VCaP (cell line): ENCODE measurements around the gene APEX2.

Source experiments
- H3K27ac ChIP-seq: fragments of 450-650 bp; 2 replicates; pipeline ENCODE4 v1.5.1; 2017
- TF ChIP-seq, protein P1 (sequence below): fragments of 450-650 bp; conservative IDR thresholded peaks from 2 replicates; pipeline ENCODE4 v1.5.1; 2017; ENCODE audit warnings: mild to moderate bottlenecking, moderate library complexity

APEX2 gene

GRCh38 chrX:54999717-55000598, at the start of gene APEX2:
Gene APEX2, plus strand, starts transcription at chrX:55000363. Its CDS starts 60 bp downstream, at chrX:55000423.
- TF ChIP-seq, protein P1, sequence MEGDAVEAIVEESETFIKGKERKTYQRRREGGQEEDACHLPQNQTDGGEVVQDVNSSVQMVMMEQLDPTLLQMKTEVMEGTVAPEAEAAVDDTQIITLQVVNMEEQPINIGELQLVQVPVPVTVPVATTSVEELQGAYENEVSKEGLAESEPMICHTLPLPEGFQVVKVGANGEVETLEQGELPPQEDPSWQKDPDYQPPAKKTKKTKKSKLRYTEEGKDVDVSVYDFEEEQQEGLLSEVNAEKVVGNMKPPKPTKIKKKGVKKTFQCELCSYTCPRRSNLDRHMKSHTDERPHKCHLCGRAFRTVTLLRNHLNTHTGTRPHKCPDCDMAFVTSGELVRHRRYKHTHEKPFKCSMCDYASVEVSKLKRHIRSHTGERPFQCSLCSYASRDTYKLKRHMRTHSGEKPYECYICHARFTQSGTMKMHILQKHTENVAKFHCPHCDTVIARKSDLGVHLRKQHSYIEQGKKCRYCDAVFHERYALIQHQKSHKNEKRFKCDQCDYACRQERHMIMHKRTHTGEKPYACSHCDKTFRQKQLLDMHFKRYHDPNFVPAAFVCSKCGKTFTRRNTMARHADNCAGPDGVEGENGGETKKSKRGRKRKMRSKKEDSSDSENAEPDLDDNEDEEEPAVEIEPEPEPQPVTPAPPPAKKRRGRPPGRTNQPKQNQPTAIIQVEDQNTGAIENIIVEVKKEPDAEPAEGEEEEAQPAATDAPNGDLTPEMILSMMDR: no peak
- peak within 1 kb of the TSS; percentile 76 for H3K27ac ChIP-seq

- TF ChIP-seq, protein P1: peak; percentile 26; the same call in 1 of the 2 replicates
- H3K27ac ChIP-seq: peak overlapping the region; percentile 66
Observed at GRCh38 chrX:54950730-54951375, 49.3 kb upstream of the APEX2 start.

GRCh38 chrX:54961750-54962149, 38.4 kb upstream of the APEX2 start:
- TF ChIP-seq, protein P1: no peak

GRCh38 chrX:54964766-54965497, 35.2 kb upstream of the APEX2 start:
- no peak overlapping the region for H3K27ac ChIP-seq
- TF ChIP-seq, protein P1: no peak

More at GRCh38 chrX:54961750-54962149, 38.4 kb upstream of the APEX2 start:
- H3K27ac ChIP-seq: no peak overlapping the region

GRCh38 chrX:54977387-54977786, 22.8 kb upstream of the APEX2 start:
- TF ChIP-seq, protein P1: no peak

DNA sequence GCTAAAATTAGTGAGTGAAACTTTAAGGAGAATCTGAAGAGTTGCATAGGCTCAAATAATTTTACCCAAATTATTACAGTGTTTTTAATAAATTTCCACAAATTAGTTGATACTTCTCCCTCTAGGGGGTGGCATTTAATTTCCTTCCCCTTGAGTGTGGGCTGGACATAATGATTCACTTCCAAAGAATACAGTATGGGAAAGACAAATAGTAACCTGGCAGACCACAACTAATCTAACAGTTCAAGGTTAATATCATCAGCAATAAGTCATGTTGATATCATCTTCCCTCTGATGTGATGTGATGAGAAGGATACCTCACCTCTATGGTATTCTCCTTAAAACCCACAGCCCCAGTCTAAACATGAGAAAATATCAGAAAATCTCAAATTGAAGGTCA, 21.7 kb upstream of the APEX2 start:
- H3K27ac ChIP-seq: no peak overlapping the region
- TF ChIP-seq, protein P1: no peak

More at GRCh38 chrX:54977387-54977786, 22.8 kb upstream of the APEX2 start:
- no peak overlapping the region for H3K27ac ChIP-seq

DNA sequence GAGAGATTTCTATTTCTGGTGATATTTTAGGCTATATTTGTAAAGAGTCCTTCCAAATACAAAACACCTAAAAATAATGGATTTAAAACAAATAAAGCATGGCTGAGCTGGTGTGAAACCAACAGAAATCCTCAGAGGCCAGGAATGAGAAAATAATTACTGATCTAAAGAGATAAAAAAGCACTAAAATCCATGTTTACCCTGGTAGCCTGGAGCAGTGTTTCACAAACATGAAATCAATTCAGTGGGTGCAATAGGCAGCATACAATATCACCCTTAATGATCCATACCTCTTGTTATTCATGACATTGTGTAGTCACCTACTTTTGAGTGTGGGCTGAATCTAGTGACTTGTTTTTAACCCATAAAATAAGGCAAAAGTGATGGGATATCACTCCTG, 20.7 kb upstream of the APEX2 start:
- H3K27ac ChIP-seq: no peak overlapping the region
- TF ChIP-seq, protein P1: no peak
